Measurements from ENCODE around the gene MCTP2.

MCTP2 gene

GRCh38 chr15:94395640-94396039, 164.3 kb downstream of the MCTP2 start:
- TF ChIP-seq TAF1 (IDR thresholded peaks at IDR 0.05; ENCODE audit: borderline replicate concordance, insufficient read depth, low read length) (no peak), FOXP2 (optimal IDR thresholded peaks at IDR 0.05; ENCODE audit: borderline replicate concordance, extremely low read depth, extremely low read length, insufficient read depth) (no peak), POLR2AphosphoS5 (IDR thresholded peaks at IDR 0.05; ENCODE audit: low read depth, low read length) (no peak), REST (IDR thresholded peaks at IDR 0.05; ENCODE audit: insufficient read depth in 1 of 2, low read depth in 2 of 2, low read length in 2 of 2) (no peak), SIN3A (IDR thresholded peaks at IDR 0.05; ENCODE audit: borderline replicate concordance, insufficient read depth, low read length) (no peak)

- TF ChIP-seq POLR2AphosphoS5 (IDR thresholded peaks at IDR 0.05; ENCODE audit: low read depth, low read length) (no peak), REST (IDR thresholded peaks at IDR 0.05; ENCODE audit: insufficient read depth in 1 of 2, low read depth in 2 of 2, low read length in 2 of 2) (no peak), TAF1 (IDR thresholded peaks at IDR 0.05; ENCODE audit: borderline replicate concordance, insufficient read depth, low read length) (no peak), FOXP2 (optimal IDR thresholded peaks at IDR 0.05; ENCODE audit: borderline replicate concordance, extremely low read depth, extremely low read length, insufficient read depth) (no peak), SIN3A (IDR thresholded peaks at IDR 0.05; ENCODE audit: borderline replicate concordance, insufficient read depth, low read length) (no peak)
These were observed 166.0 kb downstream of the MCTP2 start for GRCh38 chr15:94397337-94397736.

GRCh38 chr15:94398001-94398400, 166.6 kb downstream of the MCTP2 start:
- no peak for TF ChIP-seq TAF1 (IDR thresholded peaks at IDR 0.05; ENCODE audit: borderline replicate concordance, insufficient read depth, low read length)
- TF ChIP-seq FOXP2 (optimal IDR thresholded peaks at IDR 0.05; ENCODE audit: borderline replicate concordance, extremely low read depth, extremely low read length, insufficient read depth): no peak
- TF ChIP-seq SIN3A (IDR thresholded peaks at IDR 0.05; ENCODE audit: borderline replicate concordance, insufficient read depth, low read length): no peak
- no peak for TF ChIP-seq REST (IDR thresholded peaks at IDR 0.05; ENCODE audit: insufficient read depth in 1 of 2, low read depth in 2 of 2, low read length in 2 of 2)
- TF ChIP-seq POLR2AphosphoS5 (IDR thresholded peaks at IDR 0.05; ENCODE audit: low read depth, low read length): no peak

GRCh38 chr15:94400526-94401298, 169.4 kb downstream of the MCTP2 start:
- TF ChIP-seq FOXP2 (optimal IDR thresholded peaks at IDR 0.05; ENCODE audit: borderline replicate concordance, extremely low read depth, extremely low read length, insufficient read depth) (no peak), REST (IDR thresholded peaks at IDR 0.05; ENCODE audit: insufficient read depth in 1 of 2, low read depth in 2 of 2, low read length in 2 of 2) (no peak), SIN3A (IDR thresholded peaks at IDR 0.05; ENCODE audit: borderline replicate concordance, insufficient read depth, low read length) (no peak), POLR2AphosphoS5 (IDR thresholded peaks at IDR 0.05; ENCODE audit: low read depth, low read length) (no peak), TAF1 (IDR thresholded peaks at IDR 0.05; ENCODE audit: borderline replicate concordance, insufficient read depth, low read length) (no peak)
